HEK293 (cell line): ENCODE data around the gene PAF1.

Experiments
- CTCF ChIA-PET: fragments of 350-600 bp; formaldehyde crosslinking; extraction: SDS; loops from one replicate; lab custom pipeline; 2021; ENCODE audit warnings: antibody characterized with exemption; lab: Yijun Ruan, JAX
- POLR2A ChIA-PET: fragments of 300-600 bp; formaldehyde crosslinking; extraction: SDS; loops from one replicate; lab custom pipeline; 2020; ENCODE audit warnings: antibody characterized with exemption, inconsistent platforms; lab: Yijun Ruan, JAX
- H3K27ac ChIP-seq: fragments of 200-500 bp; sonication (Bioruptor generic); 2 replicates; pipeline ENCODE4 v1.5.1; 2014; ENCODE audit warnings: low read depth, low read length, control low read depth, inconsistent platforms; ENCODE audit errors: extremely low read depth
- H3K36me3 ChIP-seq, 2 experiments: fragments of 200-500 bp in 1 of 2; sonication (Bioruptor generic) in 1 of 2; 1 replicate in 1 of 2; 2 replicates in 1 of 2; pipeline ENCODE4 v1.5.1; 2014 to 2017; ENCODE audit warnings: inconsistent platforms in 2 of 2, low read length in 2 of 2; ENCODE audit not compliant: control insufficient read depth in 2 of 2, insufficient read depth in 1 of 2
- H3K4me1 ChIP-seq: fragments of 200-500 bp; sonication (Bioruptor generic); 2 replicates; pipeline ENCODE4 v1.5.1; 2014; ENCODE audit warnings: mild to moderate bottlenecking, low read length, inconsistent platforms; ENCODE audit not compliant: control insufficient read depth, insufficient read depth
- H3K4me3 ChIP-seq: 2 replicates; pipeline ENCODE4 v1.5.1; 2011; ENCODE audit warnings: low read depth, mild to moderate bottlenecking, control low read depth, low read length, moderate library complexity
- H3K9me3 ChIP-seq: fragments of 200-500 bp; sonication (Bioruptor generic); 2 replicates; pipeline ENCODE4 v1.5.1; 2014; ENCODE audit warnings: low read depth, low read length, inconsistent platforms; ENCODE audit not compliant: control insufficient read depth, insufficient read depth
- GLIS2 ChIP-seq: fragments of 450-650 bp; formaldehyde crosslinking; IDR thresholded peaks from 2 replicates; pipeline ENCODE4 v1.5.1; 2016; ENCODE audit warnings: missing biosample characterization, missing genetic modification characterization
- IKZF3 ChIP-seq: fragments of 450-650 bp; IDR thresholded peaks from 2 replicates; pipeline ENCODE4 v1.5.0; 2018; ENCODE audit warnings: missing biosample characterization, mild to moderate bottlenecking, missing genetic modification characterization, moderate library complexity
- KLF7 ChIP-seq: fragments of 450-650 bp; formaldehyde crosslinking; IDR thresholded peaks from 2 replicates; pipeline ENCODE4 v1.5.1; 2016; ENCODE audit warnings: missing biosample characterization, missing genetic modification characterization, borderline replicate concordance
- SCRT2 ChIP-seq: fragments of 450-650 bp; formaldehyde crosslinking; IDR thresholded peaks from 2 replicates; pipeline ENCODE4 v1.5.1; 2016; ENCODE audit warnings: missing biosample characterization, missing genetic modification characterization
- YY2 ChIP-seq: fragments of 450-650 bp; formaldehyde crosslinking; IDR thresholded peaks from 2 replicates; pipeline ENCODE4 v1.5.1; 2016; ENCODE audit warnings: missing biosample characterization, missing genetic modification characterization
- ZBTB8A ChIP-seq: fragments of 450-650 bp; formaldehyde crosslinking; IDR thresholded peaks from 2 replicates; pipeline ENCODE4 v1.5.1; 2016; ENCODE audit warnings: missing biosample characterization, missing genetic modification characterization
- ZIC2 ChIP-seq: fragments of 450-650 bp; formaldehyde crosslinking; IDR thresholded peaks from 2 replicates; pipeline ENCODE4 v1.5.1; 2016; ENCODE audit warnings: missing biosample characterization, missing genetic modification characterization
- ZNF19 ChIP-seq: fragments of 450-650 bp; formaldehyde crosslinking; IDR thresholded peaks from 2 replicates; pipeline ENCODE4; 2016; ENCODE audit warnings: missing biosample characterization, missing genetic modification characterization, low read depth
- ZNF223 ChIP-seq: fragments of 450-650 bp; formaldehyde crosslinking; IDR thresholded peaks from 2 replicates; pipeline ENCODE4 v1.5.1; 2016; ENCODE audit warnings: missing biosample characterization, missing genetic modification characterization
- ZNF555 ChIP-seq: fragments of 450-650 bp; formaldehyde crosslinking; conservative IDR thresholded peaks from 2 replicates; pipeline ENCODE4 v1.5.1; 2017; ENCODE audit warnings: missing biosample characterization, mild to moderate bottlenecking, missing genetic modification characterization, inconsistent platforms
- ZXDB ChIP-seq: fragments of 450-650 bp; formaldehyde crosslinking; IDR thresholded peaks from 2 replicates; pipeline ENCODE4 v1.5.1; 2016; ENCODE audit warnings: missing biosample characterization, missing genetic modification characterization
- TF ChIP-seq, protein P1 (sequence below): fragments of 450-650 bp; formaldehyde crosslinking; IDR thresholded peaks from 2 replicates; pipeline ENCODE4 v1.5.1; 2017; ENCODE audit warnings: missing biosample characterization, missing genetic modification characterization
- TF ChIP-seq, protein P2 (sequence below): fragments of 450-650 bp; formaldehyde crosslinking; IDR thresholded peaks from 2 replicates; pipeline ENCODE4 v1.5.1; 2016; ENCODE audit warnings: missing biosample characterization, missing genetic modification characterization
- TF ChIP-seq, protein P3 (sequence below): fragments of 450-650 bp; formaldehyde crosslinking; IDR thresholded peaks from 2 replicates; pipeline ENCODE4 v1.5.1; 2016; ENCODE audit warnings: missing biosample characterization, missing genetic modification characterization
- TF ChIP-seq, protein P4 (sequence below): fragments of 450-650 bp; IDR thresholded peaks from 2 replicates; pipeline ENCODE4 v1.5.1; 2018; ENCODE audit warnings: missing biosample characterization, mild to moderate bottlenecking, missing genetic modification characterization
- TF ChIP-seq, protein P5 (sequence below): fragments of 450-650 bp; formaldehyde crosslinking; IDR thresholded peaks from 2 replicates; pipeline ENCODE4 v1.5.1; 2016; ENCODE audit warnings: missing biosample characterization, missing genetic modification characterization

PAF1 gene

DNA sequence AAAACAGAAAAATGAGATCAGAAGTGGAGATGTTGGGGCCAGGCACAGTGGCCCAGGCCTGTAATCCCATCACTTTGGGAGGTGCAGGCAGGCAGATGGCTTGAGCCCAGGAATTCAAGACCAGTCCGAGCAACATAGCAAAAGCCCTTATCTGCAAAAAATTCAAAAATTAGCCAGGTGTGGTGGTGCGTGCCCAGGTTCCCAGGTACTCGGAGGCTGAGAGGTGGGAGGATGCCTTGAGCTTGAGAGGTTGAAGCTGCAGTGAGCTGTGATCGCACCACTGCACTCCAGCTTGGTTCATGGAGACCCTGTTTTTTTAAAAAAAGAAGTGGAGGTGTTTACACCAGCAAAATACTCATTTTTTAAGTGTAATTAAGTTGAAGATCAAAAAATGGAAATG lies 9.2 kb upstream of the PAF1 start:
- Histone ChIP-seq H3K4me1 (peaks cover 25% of the 10 kb centered on the region), H3K36me3 (peaks cover 19 to 22% of the 10 kb centered on the region in 2 experiments)
- TF ChIP-seq IKZF3 (tag by site-specific recombination) (no peak), KLF7 (no peak), ZXDB (tag by site-specific recombination) (no peak), ZNF223 (tag by site-specific recombination) (0 out of 2 replicates have a peak, but pooled peaks have one; percentile 47), ZBTB8A (no peak), GLIS2 (tag by site-specific recombination) (no peak), ZNF19 (tag by site-specific recombination) (no peak), ZNF555 (no peak)
- TF ChIP-seq, protein P1, sequence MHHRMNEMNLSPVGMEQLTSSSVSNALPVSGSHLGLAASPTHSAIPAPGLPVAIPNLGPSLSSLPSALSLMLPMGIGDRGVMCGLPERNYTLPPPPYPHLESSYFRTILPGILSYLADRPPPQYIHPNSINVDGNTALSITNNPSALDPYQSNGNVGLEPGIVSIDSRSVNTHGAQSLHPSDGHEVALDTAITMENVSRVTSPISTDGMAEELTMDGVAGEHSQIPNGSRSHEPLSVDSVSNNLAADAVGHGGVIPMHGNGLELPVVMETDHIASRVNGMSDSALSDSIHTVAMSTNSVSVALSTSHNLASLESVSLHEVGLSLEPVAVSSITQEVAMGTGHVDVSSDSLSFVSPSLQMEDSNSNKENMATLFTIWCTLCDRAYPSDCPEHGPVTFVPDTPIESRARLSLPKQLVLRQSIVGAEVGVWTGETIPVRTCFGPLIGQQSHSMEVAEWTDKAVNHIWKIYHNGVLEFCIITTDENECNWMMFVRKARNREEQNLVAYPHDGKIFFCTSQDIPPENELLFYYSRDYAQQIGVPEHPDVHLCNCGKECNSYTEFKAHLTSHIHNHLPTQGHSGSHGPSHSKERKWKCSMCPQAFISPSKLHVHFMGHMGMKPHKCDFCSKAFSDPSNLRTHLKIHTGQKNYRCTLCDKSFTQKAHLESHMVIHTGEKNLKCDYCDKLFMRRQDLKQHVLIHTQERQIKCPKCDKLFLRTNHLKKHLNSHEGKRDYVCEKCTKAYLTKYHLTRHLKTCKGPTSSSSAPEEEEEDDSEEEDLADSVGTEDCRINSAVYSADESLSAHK: no peak
- TF ChIP-seq, protein P2, sequence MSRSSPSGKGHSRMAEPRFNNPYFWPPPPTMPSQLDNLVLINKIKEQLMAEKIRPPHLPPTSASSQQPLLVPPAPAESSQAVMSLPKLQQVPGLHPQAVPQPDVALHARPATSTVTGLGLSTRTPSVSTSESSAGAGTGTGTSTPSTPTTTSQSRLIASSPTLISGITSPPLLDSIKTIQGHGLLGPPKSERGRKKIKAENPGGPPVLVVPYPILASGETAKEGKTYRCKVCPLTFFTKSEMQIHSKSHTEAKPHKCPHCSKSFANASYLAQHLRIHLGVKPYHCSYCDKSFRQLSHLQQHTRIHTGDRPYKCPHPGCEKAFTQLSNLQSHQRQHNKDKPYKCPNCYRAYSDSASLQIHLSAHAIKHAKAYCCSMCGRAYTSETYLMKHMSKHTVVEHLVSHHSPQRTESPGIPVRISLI (tag by site-specific recombination): peak; percentile 44; the same call in 1 of the 2 replicates
- TF ChIP-seq, protein P3, sequence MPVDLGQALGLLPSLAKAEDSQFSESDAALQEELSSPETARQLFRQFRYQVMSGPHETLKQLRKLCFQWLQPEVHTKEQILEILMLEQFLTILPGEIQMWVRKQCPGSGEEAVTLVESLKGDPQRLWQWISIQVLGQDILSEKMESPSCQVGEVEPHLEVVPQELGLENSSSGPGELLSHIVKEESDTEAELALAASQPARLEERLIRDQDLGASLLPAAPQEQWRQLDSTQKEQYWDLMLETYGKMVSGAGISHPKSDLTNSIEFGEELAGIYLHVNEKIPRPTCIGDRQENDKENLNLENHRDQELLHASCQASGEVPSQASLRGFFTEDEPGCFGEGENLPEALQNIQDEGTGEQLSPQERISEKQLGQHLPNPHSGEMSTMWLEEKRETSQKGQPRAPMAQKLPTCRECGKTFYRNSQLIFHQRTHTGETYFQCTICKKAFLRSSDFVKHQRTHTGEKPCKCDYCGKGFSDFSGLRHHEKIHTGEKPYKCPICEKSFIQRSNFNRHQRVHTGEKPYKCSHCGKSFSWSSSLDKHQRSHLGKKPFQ: no peak
- TF ChIP-seq, protein P4, sequence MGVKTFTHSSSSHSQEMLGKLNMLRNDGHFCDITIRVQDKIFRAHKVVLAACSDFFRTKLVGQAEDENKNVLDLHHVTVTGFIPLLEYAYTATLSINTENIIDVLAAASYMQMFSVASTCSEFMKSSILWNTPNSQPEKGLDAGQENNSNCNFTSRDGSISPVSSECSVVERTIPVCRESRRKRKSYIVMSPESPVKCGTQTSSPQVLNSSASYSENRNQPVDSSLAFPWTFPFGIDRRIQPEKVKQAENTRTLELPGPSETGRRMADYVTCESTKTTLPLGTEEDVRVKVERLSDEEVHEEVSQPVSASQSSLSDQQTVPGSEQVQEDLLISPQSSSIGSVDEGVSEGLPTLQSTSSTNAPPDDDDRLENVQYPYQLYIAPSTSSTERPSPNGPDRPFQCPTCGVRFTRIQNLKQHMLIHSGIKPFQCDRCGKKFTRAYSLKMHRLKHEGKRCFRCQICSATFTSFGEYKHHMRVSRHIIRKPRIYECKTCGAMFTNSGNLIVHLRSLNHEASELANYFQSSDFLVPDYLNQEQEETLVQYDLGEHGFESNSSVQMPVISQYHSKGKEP (tag by site-specific recombination): no peak
- TF ChIP-seq, all 188 proteins: peak for 2
- Histone ChIP-seq H3K27ac (peak overlapping the region; percentile 33; the same call in 1 of the 2 replicates), H3K4me3 (no peak overlapping the region), H3K9me3 (no peaks in the 10 kb centered on the region)
- POLR2A ChIA-PET: interaction anchor here (1.0 to 11.2 kb wide), 3 partner anchors 8 to 36 kb away, joined by 4 to 175 read pairs (median 56); partner anchors contain the start of genes MED29, PAF1, RPS16 and ZFP36
- CTCF ChIA-PET: interaction anchor here (0.5 to 4.1 kb wide), 4 partner anchors 8 to 152 kb away, joined by 3 to 63 read pairs (median 22); partner anchors contain the start of genes PLEKHG2 and ZFP36

DNA sequence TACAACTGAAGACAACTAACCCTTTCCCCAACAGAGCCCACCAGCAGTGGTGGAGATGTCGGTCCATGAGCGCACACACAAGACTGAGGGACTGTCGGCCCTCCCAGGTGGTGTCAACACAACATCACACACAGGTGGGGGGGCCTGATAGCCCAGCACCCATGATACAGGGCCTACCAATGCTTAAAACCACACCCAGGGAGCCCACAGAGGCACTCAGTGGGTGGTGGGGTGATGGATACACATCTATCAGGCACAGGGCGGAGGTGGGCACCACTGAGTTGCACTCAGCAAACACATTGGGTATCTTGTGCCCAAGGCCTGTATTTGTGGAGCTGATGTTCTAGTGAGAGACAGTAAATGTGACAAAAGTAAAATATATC lies 8.8 kb upstream of the PAF1 start:
- TF ChIP-seq YY2 (no peak), ZIC2 (tag by site-specific recombination) (peak; percentile 51), SCRT2 (tag by site-specific recombination) (no peak)
- TF ChIP-seq, protein P5, sequence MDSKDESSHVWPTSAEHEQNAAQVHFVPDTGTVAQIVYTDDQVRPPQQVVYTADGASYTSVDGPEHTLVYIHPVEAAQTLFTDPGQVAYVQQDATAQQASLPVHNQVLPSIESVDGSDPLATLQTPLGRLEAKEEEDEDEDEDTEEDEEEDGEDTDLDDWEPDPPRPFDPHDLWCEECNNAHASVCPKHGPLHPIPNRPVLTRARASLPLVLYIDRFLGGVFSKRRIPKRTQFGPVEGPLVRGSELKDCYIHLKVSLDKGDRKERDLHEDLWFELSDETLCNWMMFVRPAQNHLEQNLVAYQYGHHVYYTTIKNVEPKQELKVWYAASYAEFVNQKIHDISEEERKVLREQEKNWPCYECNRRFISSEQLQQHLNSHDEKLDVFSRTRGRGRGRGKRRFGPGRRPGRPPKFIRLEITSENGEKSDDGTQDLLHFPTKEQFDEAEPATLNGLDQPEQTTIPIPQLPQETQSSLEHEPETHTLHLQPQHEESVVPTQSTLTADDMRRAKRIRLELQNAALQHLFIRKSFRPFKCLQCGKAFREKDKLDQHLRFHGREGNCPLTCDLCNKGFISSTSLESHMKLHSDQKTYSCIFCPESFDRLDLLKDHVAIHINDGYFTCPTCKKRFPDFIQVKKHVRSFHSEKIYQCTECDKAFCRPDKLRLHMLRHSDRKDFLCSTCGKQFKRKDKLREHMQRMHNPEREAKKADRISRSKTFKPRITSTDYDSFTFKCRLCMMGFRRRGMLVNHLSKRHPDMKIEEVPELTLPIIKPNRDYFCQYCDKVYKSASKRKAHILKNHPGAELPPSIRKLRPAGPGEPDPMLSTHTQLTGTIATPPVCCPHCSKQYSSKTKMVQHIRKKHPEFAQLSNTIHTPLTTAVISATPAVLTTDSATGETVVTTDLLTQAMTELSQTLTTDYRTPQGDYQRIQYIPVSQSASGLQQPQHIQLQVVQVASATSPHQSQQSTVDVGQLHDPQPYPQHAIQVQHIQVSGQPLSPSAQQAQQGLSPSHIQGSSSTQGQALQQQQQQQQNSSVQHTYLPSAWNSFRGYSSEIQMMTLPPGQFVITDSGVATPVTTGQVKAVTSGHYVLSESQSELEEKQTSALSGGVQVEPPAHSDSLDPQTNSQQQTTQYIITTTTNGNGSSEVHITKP: no peak
- Histone ChIP-seq H3K9me3 (no peaks in the 10 kb centered on the region), H3K27ac (peak overlapping the region; percentile 33; the same call in 1 of the 2 replicates), H3K4me3 (no peak overlapping the region), H3K36me3 (peaks cover 22 to 26% of the 10 kb centered on the region in 2 experiments), H3K4me1 (peaks cover 25% of the 10 kb centered on the region)
- CTCF ChIA-PET: interaction anchor here (0.5 to 4.1 kb wide), 7 partner anchors 8 to 297 kb away, joined by 3 to 63 read pairs (median 3); partner anchors contain the start of genes PLEKHG2 and ZFP36
- POLR2A ChIA-PET: interaction anchor here (1.0 to 11.2 kb wide), 3 partner anchors 8 to 36 kb away, joined by 4 to 175 read pairs (median 56); partner anchors contain the start of genes MED29, PAF1, RPS16 and ZFP36
